Stimulated activated naive CD8-positive, alpha-beta T cell treated with anti-CD3 and anti-CD28 coated beads, Interleukin-15, amount 100 ng/mL, for 72 hours (primary cell): Measurements from ENCODE around the gene PRDM2.

Source experiments
- ATAC-seq: fragments of 150-1000 bp; cut with Tn5 transposase; 2 replicates; pipeline ENCODE4 v1.10.0; 2021; ENCODE audit warnings: mild to moderate bottlenecking, moderate library complexity
- DNase-seq, 2 donors: peaks; one replicate each; pipeline ENCODE4 v3.0.0; 2021 to 2022
- H3K27ac Mint-ChIP-seq, 2 donors: one replicate each; pipeline ENCODE4 v1.8.0; 2022; ENCODE audit warnings: mild to moderate bottlenecking in 2 of 2, mixed read lengths in 2 of 2, moderate library complexity in 2 of 2
- H3K27me3 Mint-ChIP-seq: one replicate; pipeline ENCODE4 v1.8.0; 2022; ENCODE audit warnings: mixed read lengths
- H3K4me1 Mint-ChIP-seq: one replicate; pipeline ENCODE4 v1.8.0; 2022; ENCODE audit warnings: mild to moderate bottlenecking, mixed read lengths
- H3K4me3 Mint-ChIP-seq, 2 donors: one replicate each; pipeline ENCODE4 v1.8.0; 2022; ENCODE audit warnings: mild to moderate bottlenecking in 2 of 2, mixed read lengths in 2 of 2, moderate library complexity in 1 of 2
- H3K9me3 Mint-ChIP-seq, 2 donors: one replicate each; pipeline ENCODE4 v1.8.0; 2022; ENCODE audit warnings: mixed read lengths in 2 of 2

Gene PRDM2

GRCh38 chr1:13737398-13737797 is 37.4 kb downstream of the PRDM2 start:
- Mint-ChIP-seq H3K27me3 (no peaks in the 10 kb centered on the region), H3K9me3 (no peaks in the 10 kb centered on the region), H3K4me1 (peaks cover 63% of the 10 kb centered on the region), H3K4me3 (no peak overlapping the region), H3K27ac (peak overlapping the region in 1 of 2 donors; percentile 84)
- DNase-seq (no peak), ATAC-seq (peak; percentile 92)

GRCh38 chr1:13746342-13746741 is 46.4 kb downstream of the PRDM2 start:
- Mint-ChIP-seq H3K4me3 (no peak overlapping the region), H3K4me1 (peaks cover 30% of the 10 kb centered on the region), H3K27me3 (no peaks in the 10 kb centered on the region), H3K9me3 (no peaks in the 10 kb centered on the region), H3K27ac (no peak overlapping the region)
- DNase-seq (no peak), ATAC-seq (no peak)

- peak overlapping the region; percentile 94 to 97 for H3K27ac Mint-ChIP-seq
- no peaks in the 10 kb centered on the region for H3K27me3 Mint-ChIP-seq
- no peaks in the 10 kb centered on the region for H3K9me3 Mint-ChIP-seq
- peak; percentile 95 for ATAC-seq
- H3K4me3 Mint-ChIP-seq = peak overlapping the region; percentile 91 to 98
- peak; percentile 94 to 95 for DNase-seq
- peaks cover 54% of the 10 kb centered on the region for H3K4me1 Mint-ChIP-seq
These were observed 48.9 kb downstream of the PRDM2 start for GRCh38 chr1:13748610-13749505.

DNA sequence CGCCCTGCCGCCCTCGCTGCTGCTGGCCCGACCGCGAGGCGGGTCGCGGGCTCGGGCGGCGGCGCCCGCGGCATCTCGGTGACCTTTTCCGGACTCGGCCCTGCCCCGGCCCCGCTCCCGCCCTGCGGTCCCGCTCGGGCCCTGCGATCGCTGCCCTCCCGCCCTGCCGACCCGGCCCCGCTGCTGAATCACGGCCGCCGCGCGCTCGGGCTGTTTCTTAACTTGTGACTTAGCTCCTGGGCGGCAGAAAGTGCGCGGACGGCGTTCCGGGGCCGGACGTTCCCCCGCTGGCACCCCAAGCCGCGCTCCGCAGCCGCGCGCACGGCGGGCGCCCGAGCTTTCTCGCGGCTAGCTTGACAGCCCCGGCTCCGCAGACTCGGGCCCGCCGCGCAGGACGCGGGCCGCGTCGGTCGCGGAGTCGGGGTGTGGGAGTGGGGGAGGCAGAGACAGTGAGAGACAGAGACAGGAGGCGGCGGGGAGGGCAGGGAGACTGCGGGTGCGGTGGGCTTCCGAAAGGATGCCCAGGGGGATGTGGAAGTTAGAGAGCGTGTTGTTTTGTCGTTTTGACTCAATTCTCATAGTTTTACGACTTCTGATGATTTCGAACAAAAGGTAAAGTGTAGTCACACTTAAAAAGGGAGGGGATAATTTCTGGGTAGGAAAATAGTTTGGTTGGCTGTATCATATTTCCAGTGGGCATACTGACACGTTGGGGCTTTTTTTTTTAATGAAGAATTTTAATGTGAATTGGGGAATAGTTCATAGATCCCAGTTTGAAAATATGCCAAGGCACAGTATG is 49.8 kb downstream of the PRDM2 start:
- H3K4me3 Mint-ChIP-seq = peak overlapping the region; percentile 98 to 99
- H3K27ac Mint-ChIP-seq = peak overlapping the region; percentile 93 to 99
- DNase-seq (peak; percentile 56 to 65), ATAC-seq (peak; percentile 54)
- H3K27me3 Mint-ChIP-seq = no peaks in the 10 kb centered on the region
- H3K9me3 Mint-ChIP-seq = no peaks in the 10 kb centered on the region
- peaks cover 62% of the 10 kb centered on the region for H3K4me1 Mint-ChIP-seq

DNA sequence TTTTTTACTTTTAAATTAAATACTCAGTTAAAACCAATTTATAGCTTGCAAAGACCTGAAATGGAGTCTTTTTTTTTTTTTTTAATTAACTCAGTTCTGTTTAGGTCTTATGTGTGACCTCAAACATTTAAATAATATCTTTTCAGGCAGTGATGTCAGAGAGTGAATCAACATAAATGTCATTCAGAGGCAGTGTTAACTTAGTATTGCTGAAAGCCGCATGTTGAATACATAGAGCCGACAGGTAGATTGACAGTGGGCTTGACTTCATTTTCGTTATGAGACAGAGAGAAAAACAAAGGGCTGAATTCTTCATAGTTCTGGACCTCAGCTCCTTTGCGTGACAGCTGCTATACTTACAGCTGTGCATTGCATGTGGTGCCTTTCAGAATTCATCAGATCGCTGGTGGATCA is 51.5 kb downstream of the PRDM2 start:
- H3K4me3 Mint-ChIP-seq = peak overlapping the region in 1 of 2 donors; percentile 99

GRCh38 chr1:13751985-13752384 is 52.0 kb downstream of the PRDM2 start:
- Mint-ChIP-seq H3K4me1 (peaks cover 71% of the 10 kb centered on the region), H3K4me3 (no peak overlapping the region), H3K9me3 (no peaks in the 10 kb centered on the region), H3K27me3 (no peaks in the 10 kb centered on the region), H3K27ac (peak overlapping the region in 1 of 2 donors; percentile 25)
- DNase-seq (no peak), ATAC-seq (no peak)

More for the DNA sequence above, 51.5 kb downstream of the PRDM2 start:
- H3K9me3 Mint-ChIP-seq = no peaks in the 10 kb centered on the region
- no peak overlapping the region for H3K27ac Mint-ChIP-seq
- DNase-seq = no peak
- no peak for ATAC-seq
- H3K4me1 Mint-ChIP-seq = peaks cover 69% of the 10 kb centered on the region
- H3K27me3 Mint-ChIP-seq = no peaks in the 10 kb centered on the region

- peak overlapping the region in 1 of 2 donors; percentile 32 for H3K4me3 Mint-ChIP-seq
- no peaks in the 10 kb centered on the region for H3K27me3 Mint-ChIP-seq
- H3K4me1 Mint-ChIP-seq = peaks cover 77% of the 10 kb centered on the region
- no peak overlapping the region for H3K27ac Mint-ChIP-seq
- DNase-seq (no peak), ATAC-seq (no peak)
- no peaks in the 10 kb centered on the region for H3K9me3 Mint-ChIP-seq
These were observed 52.9 kb downstream of the PRDM2 start for GRCh38 chr1:13752852-13753251.

DNA sequence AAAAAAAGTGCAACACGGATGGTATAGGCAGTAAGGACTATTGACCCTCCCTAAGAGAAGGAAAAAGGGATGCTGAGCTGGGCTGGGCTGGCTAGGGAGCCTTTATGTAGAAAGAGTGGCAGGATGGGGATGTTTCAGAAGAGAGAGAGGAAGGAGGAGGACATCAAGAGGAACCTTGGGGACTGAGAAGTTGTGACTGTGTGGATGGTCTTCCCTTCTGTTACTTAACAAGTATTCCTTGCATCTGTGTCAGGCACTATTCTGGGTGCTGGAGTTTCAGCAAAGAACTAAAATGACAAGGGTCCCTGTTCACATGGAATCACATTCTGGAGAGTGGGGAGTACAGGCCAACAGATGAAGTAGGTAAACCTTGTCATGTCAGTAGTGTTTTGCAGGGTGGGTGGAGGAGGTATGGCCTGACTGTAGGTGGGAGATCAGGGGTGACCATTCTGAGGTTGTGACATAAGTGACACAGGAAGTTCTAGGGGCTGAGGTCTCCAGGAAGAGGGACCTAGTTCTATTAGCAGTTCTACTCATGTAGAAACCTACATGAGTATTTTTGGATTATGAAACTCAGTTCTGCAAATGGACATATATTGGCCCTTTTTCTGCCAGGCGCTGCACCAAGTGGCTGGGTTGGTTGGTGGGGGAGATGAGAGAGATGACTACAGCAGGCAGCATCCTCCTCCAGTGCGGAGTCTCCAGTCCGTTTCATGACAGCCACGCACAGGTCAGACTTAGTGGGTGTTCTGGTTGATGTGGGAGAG is 53.8 kb downstream of the PRDM2 start:
- peaks cover 69% of the 10 kb centered on the region for H3K4me1 Mint-ChIP-seq
- H3K27me3 Mint-ChIP-seq = no peaks in the 10 kb centered on the region
- ATAC-seq = no peak
- DNase-seq = no peak
- H3K27ac Mint-ChIP-seq = peak overlapping the region; percentile 7 to 88
- peak overlapping the region; percentile 7 to 40 for H3K4me3 Mint-ChIP-seq
- H3K9me3 Mint-ChIP-seq = no peaks in the 10 kb centered on the region

GRCh38 chr1:13754510-13755103 is 54.6 kb downstream of the PRDM2 start:
- H3K27ac Mint-ChIP-seq = peak overlapping the region in 1 of 2 donors; percentile 88
- no peak overlapping the region for H3K4me3 Mint-ChIP-seq
- peaks cover 76% of the 10 kb centered on the region for H3K4me1 Mint-ChIP-seq
- DNase-seq (no peak), ATAC-seq (no peak)
- no peaks in the 10 kb centered on the region for H3K27me3 Mint-ChIP-seq
- H3K9me3 Mint-ChIP-seq = no peaks in the 10 kb centered on the region

DNA sequence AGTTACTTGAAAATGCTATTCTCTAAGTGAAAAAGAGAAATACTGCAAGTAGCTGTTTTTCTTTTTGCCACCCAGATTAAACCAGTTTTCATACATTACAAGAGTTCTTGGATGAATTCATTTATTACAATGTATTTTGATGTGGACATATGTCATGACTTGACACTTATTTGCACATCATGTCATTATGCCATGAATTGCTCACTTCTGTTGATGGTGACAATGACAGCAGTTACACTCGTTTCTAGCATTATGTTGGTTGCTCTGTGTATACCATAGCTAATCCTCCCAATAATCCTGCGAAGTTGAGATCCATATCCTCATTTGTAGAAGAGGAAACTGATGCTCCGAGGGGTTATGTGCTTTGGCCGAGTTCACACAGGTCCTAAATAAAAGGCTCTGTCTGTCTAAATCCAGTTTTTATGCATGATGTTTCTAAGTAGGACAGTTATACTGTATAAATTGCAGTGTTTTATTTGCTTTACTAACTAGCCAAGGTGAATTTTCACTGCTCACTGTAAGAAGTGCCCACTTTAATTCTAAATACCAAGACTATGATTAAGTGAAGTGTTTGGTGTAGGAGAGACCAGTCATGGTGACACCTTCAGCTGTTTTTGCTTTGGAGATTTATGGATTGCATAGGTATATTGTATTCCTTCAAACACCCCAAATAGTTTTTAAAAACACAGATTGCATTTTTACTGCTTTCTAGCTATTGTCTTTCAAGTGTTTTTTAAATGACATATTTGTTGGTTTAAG is 56.7 kb downstream of the PRDM2 start:
- ATAC-seq (no peak), DNase-seq (no peak)
- Mint-ChIP-seq H3K27me3 (no peaks in the 10 kb centered on the region), H3K4me1 (peaks cover 73% of the 10 kb centered on the region), H3K27ac (no peak overlapping the region), H3K9me3 (no peaks in the 10 kb centered on the region), H3K4me3 (no peak overlapping the region)

GRCh38 chr1:13757693-13758092 is 57.7 kb downstream of the PRDM2 start:
- ATAC-seq (no peak), DNase-seq (no peak)
- H3K4me3 Mint-ChIP-seq = no peak overlapping the region
- H3K27ac Mint-ChIP-seq = no peak overlapping the region
- H3K27me3 Mint-ChIP-seq = no peaks in the 10 kb centered on the region
- no peaks in the 10 kb centered on the region for H3K9me3 Mint-ChIP-seq
- H3K4me1 Mint-ChIP-seq = peaks cover 74% of the 10 kb centered on the region

- ATAC-seq (no peak), DNase-seq (no peak)
- Mint-ChIP-seq H3K4me1 (peaks cover 74% of the 10 kb centered on the region), H3K9me3 (no peaks in the 10 kb centered on the region), H3K27ac (no peak overlapping the region), H3K27me3 (no peaks in the 10 kb centered on the region), H3K4me3 (no peak overlapping the region)
These were observed 59.1 kb downstream of the PRDM2 start for GRCh38 chr1:13759072-13759471.

DNA sequence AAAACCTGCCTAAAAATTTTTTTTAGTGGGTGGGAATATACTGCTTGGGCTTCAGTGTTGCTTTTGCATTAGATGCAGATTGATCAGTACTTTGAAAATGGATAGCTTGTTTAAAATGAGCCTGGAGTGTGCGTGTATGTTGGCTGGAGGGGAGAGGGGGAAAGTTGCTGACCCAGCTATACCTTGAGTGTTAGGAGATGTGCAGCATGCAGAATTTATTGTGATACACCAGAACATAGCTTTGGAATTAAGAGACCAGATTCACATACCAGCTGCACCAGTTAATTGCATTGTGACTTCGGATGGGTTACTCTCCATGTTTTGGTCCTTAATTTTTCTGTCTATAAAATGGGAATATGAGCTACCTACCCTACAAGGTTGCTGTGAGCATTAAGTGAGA is 60.4 kb downstream of the PRDM2 start:
- H3K9me3 Mint-ChIP-seq = no peaks in the 10 kb centered on the region
- no peaks in the 10 kb centered on the region for H3K27me3 Mint-ChIP-seq
- DNase-seq (no peak), ATAC-seq (no peak)
- peak overlapping the region in 1 of 2 donors; percentile 26 for H3K4me3 Mint-ChIP-seq
- peaks cover 77% of the 10 kb centered on the region for H3K4me1 Mint-ChIP-seq
- H3K27ac Mint-ChIP-seq = peak overlapping the region in 1 of 2 donors; percentile 34

- Mint-ChIP-seq H3K27ac (no peak overlapping the region), H3K9me3 (no peaks in the 10 kb centered on the region), H3K4me3 (no peak overlapping the region), H3K4me1 (peaks cover 81% of the 10 kb centered on the region), H3K27me3 (no peaks in the 10 kb centered on the region)
- DNase-seq (no peak), ATAC-seq (no peak)
These were observed 60.9 kb downstream of the PRDM2 start for GRCh38 chr1:13760921-13761320.
